ENCODE data around the gene RFC2. TPM values are rescaled to one million over a fixed set of nuclear protein-coding genes. Genes with fewer than 3 reads are reported as not detected.
A peak's percentile ranks its signal among the peaks of the same experiment; 100 is the strongest.

RFC2 gene
- total and polyA plus RNA-seq, 10 of the 15 experiments (the other 5 are each of a cell fraction or from before 2014, with no cell fraction given), result 25.8 to 145 (median 90.9) TPM

DNA sequence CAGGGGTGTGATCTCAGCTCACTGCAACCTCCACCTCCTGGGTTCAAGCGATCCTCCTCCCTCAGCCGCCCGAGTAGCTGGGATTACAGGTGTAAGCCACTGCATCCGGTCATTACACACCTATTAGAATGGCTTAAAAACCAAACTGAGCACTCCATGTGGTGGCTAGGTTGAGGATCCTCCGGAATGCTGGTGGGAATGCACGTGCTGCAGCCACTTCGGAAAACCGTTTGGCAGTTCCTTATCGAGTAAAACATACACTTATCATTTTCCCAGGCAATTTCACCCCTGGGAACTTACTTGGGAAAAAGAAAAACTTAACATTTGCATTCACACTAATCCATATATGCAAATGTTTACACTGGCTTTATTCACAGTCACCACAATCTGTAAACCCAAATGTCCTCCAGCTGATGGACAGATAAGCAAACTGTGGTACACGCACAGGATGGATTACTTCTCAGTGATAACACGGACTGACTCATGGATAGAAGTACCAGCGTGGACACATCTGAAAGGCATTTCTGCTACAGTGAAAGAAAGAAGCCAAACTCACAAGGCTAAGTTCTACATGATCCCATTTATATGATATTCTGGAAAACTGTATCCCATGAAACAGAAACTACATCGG lies 20.4 kb downstream of the RFC2 start:
- TF ChIP-seq MEF2A (IDR thresholded peaks at IDR 0.05; ENCODE audit: insufficient read depth, low read depth, low read length), result no peak
- H3K9ac ChIP-seq (ENCODE audit: control insufficient read depth, insufficient read depth, low read length), result no peak overlapping the region
- intact Hi-C loops (cut with micrococcal nuclease; ENCODE audit: unreplicated experiment) (no loop called here), in situ Hi-C loops (cut with MboI) (no loop called here)
- H3K4me1 ChIP-seq (ENCODE audit: control insufficient read depth, insufficient read depth, low read length), result peaks cover 32% of the 10 kb centered on the region
- WGBS (ENCODE audit: insufficient coverage, insufficient replicate concordance, low lambda C conversion rate, missing lambda C conversion rate), result 99% methylated on average over 13 of the region's 13 CpGs
- CTCF ChIA-PET, result no interaction called here
- H3K4me3 ChIP-seq, result no peak overlapping the region
- DNase-seq (ENCODE audit: low read depth, low spot score), result no peak
- POLR2A ChIA-PET, result interaction anchor here (0.7 kb wide), 1 partner anchor 19 kb away, joined by 5 read pairs; no protein-coding TSS in a partner anchor
- H3K9me3 ChIP-seq (replicated peaks; ENCODE audit: control insufficient read depth, insufficient read depth, low read length), result no peaks in the 10 kb centered on the region; the same call in 2 of the 3 replicates
- no peak overlapping the region for H2AFZ ChIP-seq (ENCODE audit: control insufficient read depth, low read depth, low read length)
- H3K27me3 ChIP-seq (replicated peaks in 1 of 2; ENCODE audit: control insufficient read depth in 2 of 2, insufficient read depth in 2 of 2, low read length in 1 of 2), result no peaks in the 10 kb centered on the region
- no peak overlapping the region for H3K27ac ChIP-seq (ENCODE audit: control insufficient read depth, insufficient read depth)
- RAD21 ChIA-PET (ENCODE audit: unreplicated experiment), result no interaction called here
- H3K79me2 ChIP-seq (ENCODE audit: control insufficient read depth, insufficient read depth, low read length), result no peaks in the 10 kb centered on the region; the same call in 1 of the 2 replicates
- H3K36me3 ChIP-seq (ENCODE audit: control insufficient read depth in 2 of 2, insufficient read depth in 2 of 2, low read length in 1 of 2), result peaks cover 26 to 45% of the 10 kb centered on the region in 2 experiments
- no peaks in the 10 kb centered on the region for H4K20me1 ChIP-seq (ENCODE audit: control insufficient read depth, insufficient read depth)
- no TSS peak for BruUV-seq (replicated peaks)
- SMC1A ChIA-PET (ENCODE audit: uncharacterized antibody, unreplicated experiment), result interaction anchor here (0.7 kb wide), 1 partner anchor 131 kb away, joined by 3 read pairs; no protein-coding TSS in a partner anchor
- ATAC-seq, result no peak
- no peak for FAIRE-seq
- H3K4me2 ChIP-seq (ENCODE audit: control insufficient read depth, insufficient read depth), result no peak overlapping the region

DNA sequence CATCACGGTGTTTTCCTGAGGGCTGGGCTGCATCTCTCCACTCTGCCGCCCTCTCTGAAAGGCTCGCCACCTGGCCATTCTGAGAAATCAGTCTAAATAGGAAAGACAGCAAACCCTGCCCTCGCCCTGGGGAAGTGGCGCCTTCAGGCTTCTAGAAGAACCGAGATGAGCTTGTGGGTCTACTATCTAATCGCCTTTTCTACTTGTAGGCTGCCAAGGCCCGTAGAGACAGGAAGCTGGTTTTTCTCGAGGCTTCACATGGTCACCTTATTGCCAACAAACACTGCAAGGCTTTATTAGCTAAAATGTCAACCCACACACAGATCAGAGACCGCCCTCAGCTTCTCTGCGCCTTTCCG lies 23.0 kb downstream of the RFC2 start:
- in situ Hi-C loops (cut with MboI) (no loop called here), intact Hi-C loops (cut with micrococcal nuclease; ENCODE audit: unreplicated experiment) (no loop called here)
- Histone ChIP-seq H4K20me1 (ENCODE audit: control insufficient read depth, insufficient read depth) (no peaks in the 10 kb centered on the region), H2AFZ (ENCODE audit: control insufficient read depth, low read depth, low read length) (peak overlapping the region; percentile 29; the same call in 1 of the 2 replicates), H3K9ac (ENCODE audit: control insufficient read depth, insufficient read depth, low read length) (peak overlapping the region; percentile 20; the same call in 1 of the 2 replicates), H3K36me3 (ENCODE audit: control insufficient read depth in 2 of 2, insufficient read depth in 2 of 2, low read length in 1 of 2) (peaks cover 10 to 38% of the 10 kb centered on the region in 2 experiments), H3K27ac (ENCODE audit: control insufficient read depth, insufficient read depth) (peak overlapping the region; percentile 77), H3K4me3 (no peak overlapping the region), H3K4me1 (ENCODE audit: control insufficient read depth, insufficient read depth, low read length) (peaks cover 42% of the 10 kb centered on the region), H3K79me2 (ENCODE audit: control insufficient read depth, insufficient read depth, low read length) (no peaks in the 10 kb centered on the region; the same call in 1 of the 2 replicates), H3K27me3 (replicated peaks in 1 of 2; ENCODE audit: control insufficient read depth in 2 of 2, insufficient read depth in 2 of 2, low read length in 1 of 2) (no peaks in the 10 kb centered on the region), H3K9me3 (replicated peaks; ENCODE audit: control insufficient read depth, insufficient read depth, low read length) (no peaks in the 10 kb centered on the region; the same call in 2 of the 3 replicates), H3K4me2 (ENCODE audit: control insufficient read depth, insufficient read depth) (0 out of 2 replicates have a peak overlapping the region, but pooled peaks have one; percentile 60)
- peak; percentile 75 for FAIRE-seq
- no TSS peak for BruUV-seq (replicated peaks)
- WGBS (ENCODE audit: insufficient coverage, insufficient replicate concordance, low lambda C conversion rate, missing lambda C conversion rate), result 21% methylated on average over 12 of the region's 12 CpGs
- peak; percentile 78 for DNase-seq (ENCODE audit: low read depth, low spot score)
- SMC1A ChIA-PET (ENCODE audit: uncharacterized antibody, unreplicated experiment), result interaction anchor here (0.5 to 3.3 kb wide), 12 partner anchors 10 to 61 kb away, joined by 3 to 30 read pairs (median 4); partner anchors contain the start of gene LAT2
- CTCF ChIA-PET, result interaction anchor here (0.7 to 3.6 kb wide), 7 partner anchors 11 to 171 kb away, joined by 3 to 34 read pairs (median 5); partner anchors contain the start of gene LAT2
- RAD21 ChIA-PET (ENCODE audit: unreplicated experiment), result interaction anchor here (0.8 to 6.1 kb wide), 12 partner anchors 11 to 170 kb away, joined by 3 to 36 read pairs (median 4); partner anchors contain the start of gene LAT2
- peak; percentile 88 for ATAC-seq
- POLR2A ChIA-PET, result interaction anchor here (0.6 to 3.6 kb wide), 11 partner anchors 10 to 75 kb away, joined by 3 to 37 read pairs (median 4); partner anchors contain the start of genes CLIP2, LAT2 and RFC2
- TF ChIP-seq SPI1 (IDR thresholded peaks at IDR 0.05; ENCODE audit: borderline replicate concordance, insufficient read depth, low read depth, low read length), result peak; percentile 72; the same call in 1 of the 2 replicates
- TF ChIP-seq TCF12 (IDR thresholded peaks at IDR 0.05; ENCODE audit: low read depth, low read length), result peak; percentile 79
- TF ChIP-seq MTA3 (IDR thresholded peaks at IDR 0.05; ENCODE audit: borderline replicate concordance, low read length), result no peak
- TF ChIP-seq ZNF384 (IDR thresholded peaks at IDR 0.05; ENCODE audit: borderline replicate concordance, low read depth, low read length), result no peak
- no peak for TF ChIP-seq MTA2 (IDR thresholded peaks at IDR 0.05; ENCODE audit: low read depth)
- TF ChIP-seq KDM1A (IDR thresholded peaks at IDR 0.05; ENCODE audit: borderline replicate concordance), result no peak
- 0 out of 2 replicates have a peak, but pooled peaks have one; percentile 18 for TF ChIP-seq NFIC (IDR thresholded peaks at IDR 0.05; ENCODE audit: low read depth, low read length)
- TF ChIP-seq MEF2A (IDR thresholded peaks at IDR 0.05; ENCODE audit: insufficient read depth, low read depth, low read length), result no peak
- no peak for TF ChIP-seq NR2F1 (conservative IDR thresholded peaks at IDR 0.05)
- no peak for TF ChIP-seq MYC (IDR thresholded peaks at IDR 0.05; ENCODE audit: insufficient read depth, insufficient read length, insufficient replicate concordance, low read length, severe bottlenecking)
- no peak for TF ChIP-seq POU2F2 (IDR thresholded peaks at IDR 0.05; ENCODE audit: borderline replicate concordance, low read depth, low read length)
- no peak for TF ChIP-seq IKZF2 (IDR thresholded peaks at IDR 0.05)
- TF ChIP-seq STAT1 (conservative IDR thresholded peaks at IDR 0.05), result no peak
- TF ChIP-seq HDGF (IDR thresholded peaks at IDR 0.05), result no peak
- TF ChIP-seq, protein P1, sequence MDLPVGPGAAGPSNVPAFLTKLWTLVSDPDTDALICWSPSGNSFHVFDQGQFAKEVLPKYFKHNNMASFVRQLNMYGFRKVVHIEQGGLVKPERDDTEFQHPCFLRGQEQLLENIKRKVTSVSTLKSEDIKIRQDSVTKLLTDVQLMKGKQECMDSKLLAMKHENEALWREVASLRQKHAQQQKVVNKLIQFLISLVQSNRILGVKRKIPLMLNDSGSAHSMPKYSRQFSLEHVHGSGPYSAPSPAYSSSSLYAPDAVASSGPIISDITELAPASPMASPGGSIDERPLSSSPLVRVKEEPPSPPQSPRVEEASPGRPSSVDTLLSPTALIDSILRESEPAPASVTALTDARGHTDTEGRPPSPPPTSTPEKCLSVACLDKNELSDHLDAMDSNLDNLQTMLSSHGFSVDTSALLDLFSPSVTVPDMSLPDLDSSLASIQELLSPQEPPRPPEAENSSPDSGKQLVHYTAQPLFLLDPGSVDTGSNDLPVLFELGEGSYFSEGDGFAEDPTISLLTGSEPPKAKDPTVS (IDR thresholded peaks at IDR 0.05; ENCODE audit: low read depth, low read length), result no peak
- no peak for TF ChIP-seq SUZ12 (IDR thresholded peaks at IDR 0.05; ENCODE audit: unreplicated experiment)
